ENCODE results near the gene KCNMB1.

- TF ChIP-seq CTCF (IDR thresholded peaks at IDR 0.05 in 4 of 5, conservative IDR thresholded peaks at IDR 0.05 in 1 of 5): peak; percentile 20 to 67 (median 45)
- TF ChIP-seq POLR2A (IDR thresholded peaks at IDR 0.05): no peak
Measured at GRCh38 chr5:170420806-170421412, 31.7 kb upstream of the KCNMB1 start.
